Left lung (tissue), 10 donors: ENCODE measurements around the gene RCBTB2. TPM values are rescaled to one million over a fixed set of nuclear protein-coding genes. Genes with fewer than 3 reads are reported as not detected.

Experiments
- ATAC-seq: fragments of 200-7000 bp; cut with Tn5 transposase; one replicate; pipeline ENCODE4 v1.9.1; 2020; ENCODE audit warnings: moderate library complexity
- DNase-seq, 4 donors: peaks; one replicate each; pipeline ENCODE4 v3.0.0-alpha.2; 2013 to 2020
- H3K27ac ChIP-seq, 2 donors: fragments of 200-600 bp; sonication (generic) in 1 of 2; one replicate each; pipeline versions ENCODE4 v1.5.0 to v1.8.0; 2020 to 2021
- H3K27me3 ChIP-seq, 2 donors: fragments of 200-600 bp; sonication (generic) in 1 of 2; one replicate each; pipeline versions ENCODE4 v1.5.0 to v1.8.0; 2020 to 2021
- H3K36me3 ChIP-seq, 2 donors: fragments of 200-600 bp; sonication (generic) in 1 of 2; one replicate each; pipeline versions ENCODE4 v1.5.0 to v1.8.0; 2020 to 2021
- H3K4me1 ChIP-seq, 2 donors: fragments of 200-600 bp; one replicate each; pipeline ENCODE4 v1.8.0; 2021
- H3K4me3 ChIP-seq, 2 donors: fragments of 200-600 bp; sonication (generic) in 1 of 2; one replicate each; pipeline versions ENCODE4 v1.5.0 to v1.8.0; 2020 to 2021; ENCODE audit warnings: mild to moderate bottlenecking in 1 of 2
- H3K9me3 ChIP-seq, 2 donors: fragments of 200-600 bp; sonication (generic) in 1 of 2; one replicate each; pipeline versions ENCODE4 v1.5.0 to v1.8.0; 2020 to 2021
- intact Hi-C, 2 donors: fragments of 100-400 bp; cut with DNase I; formaldehyde crosslinking; loops; one replicate each; pipeline versions ENCODE4 v1.11.2 to v1.14.2; 2022
- polyA plus RNA-seq, 6 donors: library from polyadenylated mRNA; unstranded; fragments of 120-200 nt; gene quantifications; one replicate each; pipeline ENCODE4 v1.2.1, GENCODE V29; 2013; ENCODE audit not compliant: insufficient read length in 6 of 6
- total RNA-seq, 2 donors: library from RNA; stranded (reverse); fragmentation: NEBNext Ultra II Directional; extraction: Animal tissue kit (Norgen Biotek cat#: 25700); gene quantifications; one replicate each; pipeline ENCODE4 v1.2.1, GENCODE V29; 2021
- TF ChIP-seq, protein P1 (sequence below), 2 donors: fragments of 200-600 bp; sonication (generic) in 1 of 2; IDR thresholded peaks; one replicate each; pipeline versions ENCODE4 v1.5.0 to v1.8.0; 2021; ENCODE audit warnings: antibody characterized with exemption in 2 of 2
- donor health status: DM: no; HTN: yes; CAD: no.
- donor health status: DM: no; HTN: no; CAD: no.

Gene RCBTB2
- total and polyA plus RNA-seq, 8 donors: 17.1 to 44.5 (median 40.6) TPM

DNA sequence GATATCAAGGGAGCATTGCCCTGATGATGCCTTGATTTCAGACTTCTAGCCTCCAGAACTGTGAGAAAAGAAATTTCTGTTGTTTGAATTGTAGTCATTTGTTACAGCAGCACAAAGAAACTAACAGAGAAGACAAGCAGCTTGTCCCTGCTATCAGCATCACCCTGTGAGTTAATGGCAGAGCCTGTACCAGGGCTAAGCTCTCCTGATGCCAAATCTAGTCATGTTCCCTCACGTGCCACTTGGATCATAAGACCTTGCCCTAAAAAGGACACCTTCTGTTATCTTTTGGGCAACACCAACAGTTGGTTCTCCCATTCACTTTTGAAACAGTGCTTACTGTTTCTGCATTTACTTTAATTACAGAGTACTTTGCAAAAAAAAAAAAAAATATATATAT is 14.8 kb downstream of the RCBTB2 start:
- Histone ChIP-seq H3K27ac (no peak overlapping the region), H3K4me1 (no peaks in the 10 kb centered on the region), H3K4me3 (no peak overlapping the region), H3K27me3 (no peaks in the 10 kb centered on the region), H3K36me3 (peaks cover 0 to 21% of the 10 kb centered on the region in 2 donors), H3K9me3 (no peaks in the 10 kb centered on the region)
- intact Hi-C loops: no loop called here
- no peak for DNase-seq
- TF ChIP-seq, protein P1, sequence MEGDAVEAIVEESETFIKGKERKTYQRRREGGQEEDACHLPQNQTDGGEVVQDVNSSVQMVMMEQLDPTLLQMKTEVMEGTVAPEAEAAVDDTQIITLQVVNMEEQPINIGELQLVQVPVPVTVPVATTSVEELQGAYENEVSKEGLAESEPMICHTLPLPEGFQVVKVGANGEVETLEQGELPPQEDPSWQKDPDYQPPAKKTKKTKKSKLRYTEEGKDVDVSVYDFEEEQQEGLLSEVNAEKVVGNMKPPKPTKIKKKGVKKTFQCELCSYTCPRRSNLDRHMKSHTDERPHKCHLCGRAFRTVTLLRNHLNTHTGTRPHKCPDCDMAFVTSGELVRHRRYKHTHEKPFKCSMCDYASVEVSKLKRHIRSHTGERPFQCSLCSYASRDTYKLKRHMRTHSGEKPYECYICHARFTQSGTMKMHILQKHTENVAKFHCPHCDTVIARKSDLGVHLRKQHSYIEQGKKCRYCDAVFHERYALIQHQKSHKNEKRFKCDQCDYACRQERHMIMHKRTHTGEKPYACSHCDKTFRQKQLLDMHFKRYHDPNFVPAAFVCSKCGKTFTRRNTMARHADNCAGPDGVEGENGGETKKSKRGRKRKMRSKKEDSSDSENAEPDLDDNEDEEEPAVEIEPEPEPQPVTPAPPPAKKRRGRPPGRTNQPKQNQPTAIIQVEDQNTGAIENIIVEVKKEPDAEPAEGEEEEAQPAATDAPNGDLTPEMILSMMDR (IDR thresholded peaks at IDR 0.05): no peak
- no peak for ATAC-seq

DNA sequence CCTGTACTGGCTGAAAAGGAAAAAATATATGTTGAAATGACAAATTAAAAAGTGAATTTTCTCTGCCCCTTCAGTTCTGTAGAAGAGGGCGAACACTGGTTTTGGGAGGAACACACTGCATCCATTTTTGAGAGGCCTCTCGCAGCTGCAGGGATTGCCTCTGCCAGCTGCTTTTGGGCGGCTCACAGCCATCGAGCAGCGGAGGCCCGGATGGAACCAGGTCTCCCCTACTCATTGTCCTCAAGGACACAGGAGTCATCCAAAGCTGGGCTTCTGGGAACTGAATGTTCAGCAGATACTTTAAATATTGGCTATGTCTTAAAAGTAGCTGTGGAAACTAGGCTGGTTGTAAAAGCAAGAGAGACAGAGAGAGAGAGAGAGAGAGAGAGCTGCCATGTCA is 17.1 kb downstream of the RCBTB2 start:
- ATAC-seq (no peak), DNase-seq (no peak)
- Histone ChIP-seq H3K4me3 (no peak overlapping the region), H3K9me3 (no peaks in the 10 kb centered on the region), H3K27ac (no peak overlapping the region), H3K27me3 (no peaks in the 10 kb centered on the region), H3K4me1 (peaks cover 0 to under 1% of the 10 kb centered on the region in 2 donors), H3K36me3 (peaks cover 0 to 29% of the 10 kb centered on the region in 2 donors)
- TF ChIP-seq, protein P1 (IDR thresholded peaks at IDR 0.05): no peak
- intact Hi-C loops: no loop called here

DNA sequence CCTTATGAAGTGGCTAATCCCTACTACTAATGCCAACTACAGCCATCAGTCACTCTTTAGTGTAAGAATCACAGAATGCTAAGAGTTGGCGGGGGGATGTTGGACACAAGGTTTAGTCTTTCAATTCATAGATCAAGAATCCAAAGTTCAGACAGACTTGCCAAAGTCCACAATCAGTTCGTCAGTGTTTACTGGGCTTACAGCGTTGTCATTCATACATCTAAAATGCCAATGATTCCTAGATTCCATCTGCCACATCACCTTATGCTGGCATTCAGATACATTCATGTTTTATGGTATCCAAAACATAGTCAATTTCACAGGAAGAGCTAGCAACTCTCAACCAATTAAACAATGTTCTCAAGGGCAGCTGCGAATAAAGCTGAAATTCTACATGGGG is 18.1 kb downstream of the RCBTB2 start:
- no peak for DNase-seq
- H3K27ac ChIP-seq: no peak overlapping the region
- intact Hi-C loops: no loop called here
- no peaks in the 10 kb centered on the region for H3K27me3 ChIP-seq
- no peak for ATAC-seq
- TF ChIP-seq, protein P1 (IDR thresholded peaks at IDR 0.05): no peak
- no peak overlapping the region for H3K4me3 ChIP-seq
- peaks cover 0 to 29% of the 10 kb centered on the region in 2 donors for H3K36me3 ChIP-seq
- peaks cover 0 to 9% of the 10 kb centered on the region in 2 donors for H3K4me1 ChIP-seq
- H3K9me3 ChIP-seq: no peaks in the 10 kb centered on the region

DNA sequence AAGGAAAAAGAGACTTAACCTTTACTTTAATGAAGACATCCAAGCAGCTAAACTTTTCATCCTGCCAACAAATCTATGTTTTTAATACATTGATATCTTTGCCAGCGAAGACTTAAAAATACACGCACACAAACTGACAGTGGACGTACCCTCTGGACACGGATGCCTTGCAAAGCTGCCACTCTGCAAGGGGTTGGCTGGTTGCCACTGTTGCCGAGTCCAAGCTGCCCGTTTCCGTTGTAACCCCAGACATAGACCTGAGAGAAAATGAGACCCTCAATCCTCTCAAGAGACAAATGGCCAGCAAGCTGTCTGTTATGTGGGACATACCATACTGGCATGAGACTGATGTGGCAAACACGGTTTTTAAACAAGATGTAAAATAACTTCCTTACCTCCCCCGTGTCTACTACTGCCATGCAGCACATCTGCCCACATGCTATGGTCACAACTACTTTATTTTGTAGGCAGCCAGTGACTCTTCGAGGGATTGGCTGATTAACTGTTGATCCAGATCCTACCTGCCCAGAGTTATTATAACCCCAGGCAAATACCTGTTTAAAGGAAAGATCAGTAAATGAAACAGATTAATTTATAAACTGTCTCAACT is 21.2 kb downstream of the RCBTB2 start:
- Histone ChIP-seq H3K4me1 (peaks cover 0 to 18% of the 10 kb centered on the region in 2 donors), H3K9me3 (no peaks in the 10 kb centered on the region), H3K4me3 (no peak overlapping the region), H3K27me3 (no peaks in the 10 kb centered on the region), H3K36me3 (peaks cover 0 to 28% of the 10 kb centered on the region in 2 donors), H3K27ac (no peak overlapping the region)
- intact Hi-C loops: no loop called here
- no peak for DNase-seq
- no peak for ATAC-seq
- TF ChIP-seq, protein P1 (IDR thresholded peaks at IDR 0.05): no peak

DNA sequence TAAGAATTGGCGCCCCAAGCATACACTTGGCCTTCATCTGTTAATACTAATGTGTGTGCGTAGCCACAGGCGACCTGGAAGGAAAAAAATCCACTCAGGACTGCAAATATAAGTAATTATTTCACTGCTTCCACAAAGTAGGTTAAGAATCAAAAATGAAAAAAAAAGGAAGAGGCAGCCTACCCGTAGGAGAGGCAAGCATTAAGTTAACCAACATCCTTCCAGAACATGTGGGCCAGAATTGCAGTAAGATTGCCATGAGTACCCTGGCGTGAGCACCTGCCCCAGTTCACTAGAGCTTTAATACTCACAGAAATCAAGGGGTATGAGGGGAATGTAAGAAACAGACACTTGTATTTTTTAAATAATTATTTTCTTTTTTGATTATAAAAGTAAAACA is 22.2 kb downstream of the RCBTB2 start:
- Histone ChIP-seq H3K4me3 (no peak overlapping the region), H3K27me3 (no peaks in the 10 kb centered on the region), H3K9me3 (no peaks in the 10 kb centered on the region), H3K27ac (no peak overlapping the region), H3K4me1 (peaks cover 0 to 28% of the 10 kb centered on the region in 2 donors), H3K36me3 (peaks cover 0 to 28% of the 10 kb centered on the region in 2 donors)
- TF ChIP-seq, protein P1 (IDR thresholded peaks at IDR 0.05): no peak
- ATAC-seq (no peak), DNase-seq (no peak)
- intact Hi-C loops: no loop called here
